ENCODE results near the gene GSG1L2.

GRCh38 chr17:9862949-9863348, 41.1 kb upstream of the GSG1L2 start:
- no peak for TF ChIP-seq CTCF (IDR thresholded peaks at IDR 0.05)
- no peak for TF ChIP-seq POLR2A (IDR thresholded peaks at IDR 0.05)
